HG03520 (cell line): ENCODE measurements around the gene C16orf54.
"Not testable (repeated sequence)": the region's sequence is repeated elsewhere in the genome, so short reads cannot be mapped to it uniquely, and the experiment has no call there.

ENCODE experiments used
- ATAC-seq: cut with Tn5 transposase; IDR thresholded peaks from one replicate; pipeline ENCODE4 v1.9.1; 2021; ENCODE audit warnings: mild to moderate bottlenecking, moderate library complexity; ENCODE audit not compliant: unreplicated experiment

Gene C16orf54

DNA sequence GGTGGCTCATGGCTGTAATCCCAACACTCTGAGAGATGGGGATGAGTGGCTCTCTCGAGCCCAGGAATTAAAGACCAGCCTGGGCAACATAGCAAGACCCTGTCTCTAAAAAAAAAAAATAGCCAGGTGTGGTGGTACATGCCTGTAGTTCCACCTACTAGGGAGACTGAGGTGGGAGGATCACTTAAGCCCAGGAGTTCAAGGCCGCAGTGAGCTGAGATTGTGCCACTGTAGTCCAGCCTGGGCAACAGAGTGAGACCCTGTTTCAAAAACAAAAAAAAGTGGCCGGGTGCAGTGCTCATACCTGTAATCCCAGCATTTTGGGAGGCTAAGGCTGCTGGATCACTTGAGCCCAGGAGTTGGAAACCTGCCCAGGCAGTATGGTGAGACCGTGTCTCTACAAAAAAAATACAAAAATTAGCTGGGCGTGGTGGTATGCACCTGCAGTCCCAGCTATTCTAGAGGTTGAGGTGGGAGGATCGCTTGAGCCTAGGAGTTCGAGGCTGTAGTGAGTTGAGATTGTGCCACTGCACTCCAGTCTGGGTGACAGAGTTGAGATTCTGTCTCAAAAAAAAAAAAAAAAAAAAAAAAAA is 3.0 kb downstream of the C16orf54 start:
- no peak for ATAC-seq

DNA sequence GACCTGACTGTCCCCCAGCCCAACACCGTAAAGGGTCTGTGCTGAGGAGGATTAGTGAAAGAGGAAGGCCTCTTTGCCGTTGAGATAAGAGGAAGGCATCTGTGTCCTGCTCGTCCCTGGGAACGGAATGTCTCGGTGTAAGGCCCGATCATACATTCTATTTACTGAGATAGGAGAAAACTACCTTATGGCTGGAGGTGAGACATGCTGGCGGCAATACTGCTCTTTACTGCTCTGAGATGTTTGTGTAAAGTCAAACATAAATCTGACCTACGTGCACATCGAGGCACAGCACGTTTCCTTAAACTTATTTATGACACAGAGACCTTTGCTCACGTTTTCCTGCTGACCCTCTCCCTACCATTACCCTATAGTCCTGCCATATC is 5.2 kb downstream of the C16orf54 start:
- ATAC-seq, result not testable (repeated sequence)

DNA sequence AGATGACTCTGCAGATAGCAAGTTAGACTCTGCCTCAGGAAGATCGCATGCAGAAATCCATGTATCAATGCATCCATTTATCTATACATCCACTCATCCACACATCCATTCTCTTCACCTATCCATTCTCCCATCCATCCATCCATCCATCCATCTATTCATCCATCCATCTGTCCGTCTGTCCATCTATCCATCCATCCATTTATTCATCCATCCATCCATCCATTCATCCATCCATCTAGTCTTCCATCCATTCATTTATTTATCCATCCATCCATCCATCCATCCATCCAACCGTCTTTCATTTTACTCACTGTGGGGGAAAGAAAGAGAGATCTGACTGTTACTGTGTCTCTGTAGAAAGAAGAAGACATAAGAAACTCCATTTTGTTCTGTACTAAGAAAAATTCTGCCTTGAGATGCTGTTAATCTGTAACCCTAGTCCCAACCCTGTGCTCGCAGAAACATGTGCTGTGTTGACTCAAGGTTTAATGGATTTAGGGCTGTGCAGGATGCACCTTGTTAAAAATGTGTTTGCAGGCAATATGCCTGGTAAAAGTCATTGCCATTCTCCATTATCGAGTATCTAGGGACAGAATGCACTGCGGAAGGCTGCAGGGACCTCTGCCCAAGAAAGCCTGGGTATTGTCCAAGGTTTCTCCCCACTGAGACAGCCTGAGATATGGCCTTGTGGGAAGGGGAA is 5.7 kb downstream of the C16orf54 start:
- not testable (repeated sequence) for ATAC-seq

GRCh38 chr16:29738514-29738913 is 7.3 kb downstream of the C16orf54 start:
- ATAC-seq, result no peak

DNA sequence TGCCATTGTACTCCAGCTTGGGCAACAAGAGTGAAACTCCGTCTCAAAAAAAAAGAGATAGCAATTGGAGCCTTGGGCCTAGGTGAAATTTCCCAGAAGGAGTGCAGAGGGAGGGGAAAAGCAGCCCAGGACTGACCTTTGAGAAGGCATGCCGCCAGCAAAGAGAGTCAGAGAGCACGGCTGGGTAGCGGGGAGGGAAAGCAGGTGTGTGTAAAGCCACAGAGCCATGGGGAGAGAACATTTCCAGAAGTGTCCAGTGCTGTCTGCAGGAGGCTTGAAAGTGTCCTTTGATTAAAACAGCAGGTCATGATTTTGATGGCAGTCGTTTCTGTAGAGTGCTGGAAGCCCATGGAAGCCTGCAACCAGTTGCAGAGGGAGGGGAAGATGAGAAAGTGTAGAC is 8.1 kb downstream of the C16orf54 start:
- ATAC-seq, result no peak

DNA sequence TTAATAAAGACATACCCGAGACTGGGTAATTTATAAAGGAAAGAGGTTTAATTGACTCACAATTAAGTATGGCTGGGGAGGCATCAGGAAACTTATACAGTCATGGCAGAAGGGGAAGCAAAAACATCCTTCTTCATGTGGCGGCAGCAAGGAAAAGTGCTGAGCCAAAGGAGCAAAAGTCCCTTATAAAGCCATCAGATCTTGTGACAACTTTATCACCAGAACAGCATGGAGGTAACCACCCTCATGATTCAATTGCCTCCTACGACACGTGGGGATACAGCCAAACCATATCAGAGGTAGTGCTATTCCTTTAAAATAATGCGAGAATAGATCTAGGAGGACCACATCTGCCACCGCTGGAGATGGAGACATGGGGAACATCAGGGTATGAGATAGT is 9.0 kb downstream of the C16orf54 start:
- ATAC-seq, result no peak

- no peak for ATAC-seq
Measured at GRCh38 chr16:29736112-29736511, 9.7 kb downstream of the C16orf54 start.

DNA sequence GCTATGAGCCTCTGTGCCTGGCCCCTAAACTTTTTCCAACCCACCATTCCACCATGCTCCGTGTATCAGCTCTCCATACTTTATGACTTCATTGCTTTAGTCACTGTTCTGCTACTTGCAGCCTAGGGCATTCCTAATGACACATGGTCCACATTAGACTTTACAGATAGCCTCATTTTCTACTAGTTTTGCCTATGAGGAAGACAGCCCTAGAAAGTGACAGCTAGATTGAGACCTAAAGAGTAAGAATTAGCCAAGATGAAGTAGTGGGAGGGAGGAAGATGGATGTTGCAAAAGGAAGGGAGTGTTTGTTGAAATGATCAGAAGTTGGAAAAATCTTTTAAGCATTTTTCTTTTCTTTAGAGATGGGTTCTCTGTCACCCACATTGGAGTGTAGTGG is 11.0 kb downstream of the C16orf54 start:
- no peak for ATAC-seq

GRCh38 chr16:29731768-29732601 is 13.8 kb downstream of the C16orf54 start:
- peak; percentile 58 for ATAC-seq

DNA sequence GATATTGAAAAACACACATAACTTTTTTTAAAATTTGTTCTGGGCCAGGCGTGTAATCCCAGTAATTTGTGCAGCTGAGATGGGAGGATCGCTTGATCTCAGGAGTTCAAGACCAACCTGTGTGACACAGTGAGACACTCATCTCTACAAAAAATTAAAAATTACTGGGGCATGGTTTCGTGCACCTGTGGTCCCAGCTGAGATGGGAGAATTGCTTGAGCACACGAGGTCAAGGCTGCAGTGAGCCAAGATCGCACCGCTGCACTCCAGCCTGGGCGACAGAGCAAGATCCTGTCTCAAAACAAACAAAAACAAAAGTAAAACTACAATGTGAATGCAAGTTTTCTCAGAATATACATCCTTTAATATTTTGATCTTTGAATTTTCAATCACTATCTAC is 15.1 kb downstream of the C16orf54 start:
- ATAC-seq, result no peak

DNA sequence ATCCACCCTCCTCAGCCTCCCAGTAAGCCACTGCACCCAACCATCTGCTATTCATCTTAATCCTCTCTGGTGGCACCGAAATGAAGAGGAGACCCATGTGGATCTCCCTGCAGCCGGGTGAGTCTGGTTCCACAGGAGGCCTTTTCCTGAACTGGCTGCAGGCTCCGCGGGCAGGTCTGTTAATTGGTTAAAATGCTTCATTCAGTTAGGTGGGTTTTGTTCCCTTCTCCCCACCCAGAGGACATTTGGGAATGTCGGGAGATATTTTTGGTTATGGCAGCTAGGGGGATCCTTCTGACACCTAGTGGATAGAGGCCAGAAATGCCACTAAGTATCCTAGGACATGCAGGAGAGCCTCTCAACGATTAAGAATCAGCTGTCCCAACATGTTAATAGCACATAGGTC is 16.7 kb downstream of the C16orf54 start:
- ATAC-seq, result no peak

DNA sequence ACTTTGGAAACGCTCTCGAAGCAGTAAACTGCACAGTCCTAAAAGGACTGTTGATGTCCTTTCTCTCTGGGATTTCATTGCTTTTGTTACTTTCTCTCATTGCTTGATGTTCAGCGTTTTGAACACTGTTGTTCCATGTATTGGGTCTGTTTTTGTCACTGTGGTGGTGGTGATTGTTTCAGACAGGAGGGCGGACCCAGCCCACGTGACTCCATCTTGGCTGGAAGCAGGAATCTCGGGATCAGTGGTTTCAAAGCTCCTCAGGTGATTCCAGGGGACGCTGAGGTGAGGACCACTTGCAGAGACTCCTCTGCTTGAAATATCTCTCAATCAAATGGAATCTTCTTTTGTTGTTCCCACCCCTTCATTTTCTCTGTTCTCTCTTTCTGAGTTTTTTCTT is 18.3 kb downstream of the C16orf54 start:
- ATAC-seq, result no peak

DNA sequence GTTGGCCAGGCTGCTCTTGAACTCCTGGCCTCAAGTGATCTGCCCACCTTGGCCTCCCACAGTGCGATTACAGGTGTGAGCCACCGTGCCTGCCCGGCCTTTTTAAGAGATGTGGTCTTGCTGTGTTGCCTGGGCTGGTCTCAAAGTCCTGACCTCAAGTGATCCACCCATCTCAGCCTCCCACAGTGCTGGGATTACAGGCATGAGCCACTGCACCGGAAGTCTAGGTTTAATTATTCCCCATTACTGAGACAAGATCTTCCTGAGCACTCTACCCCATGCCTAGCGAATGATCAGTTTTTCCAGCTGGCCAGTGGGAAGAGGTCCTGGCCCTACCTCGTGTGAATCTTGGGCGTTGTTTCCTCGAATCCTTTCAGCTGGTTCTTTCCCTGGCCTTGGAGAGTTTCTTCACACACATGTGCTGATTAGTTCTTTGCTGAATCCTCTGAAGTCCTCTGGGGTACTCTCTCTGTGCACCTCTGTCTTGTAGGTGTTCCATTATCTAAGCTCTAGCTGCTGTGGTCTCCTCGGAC is 18.9 kb downstream of the C16orf54 start:
- ATAC-seq, result no peak

DNA sequence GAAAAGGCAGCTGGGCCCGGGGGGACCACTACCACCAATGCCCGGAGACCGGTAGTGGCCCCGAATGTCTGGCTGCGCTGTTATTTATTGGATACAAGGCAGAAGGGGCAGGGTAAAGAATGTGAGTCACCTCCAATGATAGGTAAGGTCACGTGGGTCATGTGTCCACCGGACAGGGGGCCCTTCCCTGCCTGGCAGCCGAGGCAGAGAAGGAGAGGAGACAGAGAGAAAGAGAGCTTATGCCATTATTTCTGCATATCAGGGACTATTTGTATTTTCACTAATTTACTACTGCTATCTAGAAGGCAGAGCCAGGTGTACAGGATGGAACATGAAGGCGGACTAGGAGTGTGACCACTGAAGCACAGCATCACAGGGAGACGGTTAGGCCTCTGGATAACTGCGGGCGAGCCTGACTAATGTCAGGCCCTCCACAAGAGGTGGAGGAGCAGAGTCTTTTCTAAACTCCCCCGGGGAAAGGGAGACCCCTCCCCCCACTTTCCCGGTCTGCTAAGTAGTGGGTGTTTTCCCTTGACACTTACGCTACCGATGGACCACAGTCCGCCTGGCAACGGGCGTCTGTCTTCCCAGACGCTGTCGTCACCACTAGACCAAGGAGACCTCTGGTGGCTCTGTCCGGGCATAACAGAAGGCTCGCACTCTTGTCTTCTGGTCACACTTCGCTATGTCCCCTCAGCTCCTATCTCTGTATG is 24.5 kb downstream of the C16orf54 start:
- not testable (repeated sequence) for ATAC-seq

DNA sequence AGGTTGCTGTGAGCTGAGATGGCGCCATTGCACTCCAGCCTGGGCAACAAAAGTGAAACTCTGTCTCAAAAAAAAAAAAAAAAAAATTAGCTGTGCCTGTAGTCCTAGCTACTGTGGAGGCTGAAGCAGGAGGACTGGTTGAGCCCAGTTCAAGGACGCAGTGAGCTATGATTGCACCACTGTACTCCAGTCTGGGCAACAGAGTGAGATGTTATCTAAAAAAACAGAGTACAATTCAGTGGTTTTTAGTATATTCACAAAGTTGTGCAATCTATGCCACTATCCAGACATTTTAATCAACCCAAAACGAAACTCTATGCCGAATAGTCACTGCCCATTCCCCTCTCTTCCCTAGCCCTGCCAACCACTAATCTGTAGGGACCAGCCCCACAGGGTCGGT is 25.1 kb downstream of the C16orf54 start:
- ATAC-seq, result no peak

DNA sequence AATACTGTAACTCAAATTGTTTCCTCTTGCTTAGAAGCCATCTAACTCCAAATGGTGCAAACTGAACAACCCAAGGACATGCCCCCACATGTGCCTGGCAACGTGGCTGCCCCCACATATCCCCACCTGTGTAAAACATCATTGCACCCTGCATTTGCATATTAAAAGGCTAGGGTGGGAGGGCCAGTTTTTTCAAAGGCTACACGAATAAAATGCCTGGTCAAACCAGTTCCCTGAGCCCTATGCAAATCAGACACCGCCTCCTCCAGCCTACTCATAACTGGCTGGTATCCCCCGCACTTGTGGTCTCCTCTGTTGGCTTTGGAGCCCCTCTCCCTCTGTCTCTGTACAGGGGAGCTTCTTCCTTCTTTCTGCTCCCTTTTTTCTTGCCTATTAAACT is 26.7 kb downstream of the C16orf54 start:
- ATAC-seq, result no peak

DNA sequence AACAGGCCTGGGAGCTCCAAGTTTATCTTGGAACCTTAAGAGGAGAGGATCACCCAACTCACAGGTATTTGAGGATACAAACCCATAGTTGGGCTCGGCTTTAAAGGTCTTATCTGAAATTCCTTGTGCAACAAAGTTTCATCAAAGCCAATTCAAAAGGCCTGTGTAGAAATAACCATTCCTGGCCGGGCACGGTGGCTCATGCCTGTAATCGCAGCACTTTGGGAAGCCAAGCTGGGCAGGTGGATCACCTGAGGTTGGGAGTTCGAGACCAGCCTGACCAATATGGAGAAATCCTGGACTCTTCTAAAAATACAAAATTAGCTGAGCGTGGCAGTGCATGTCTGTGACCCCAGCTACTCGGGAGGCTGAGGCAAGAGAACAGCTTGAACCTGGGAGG is 28.7 kb downstream of the C16orf54 start:
- ATAC-seq, result no peak

DNA sequence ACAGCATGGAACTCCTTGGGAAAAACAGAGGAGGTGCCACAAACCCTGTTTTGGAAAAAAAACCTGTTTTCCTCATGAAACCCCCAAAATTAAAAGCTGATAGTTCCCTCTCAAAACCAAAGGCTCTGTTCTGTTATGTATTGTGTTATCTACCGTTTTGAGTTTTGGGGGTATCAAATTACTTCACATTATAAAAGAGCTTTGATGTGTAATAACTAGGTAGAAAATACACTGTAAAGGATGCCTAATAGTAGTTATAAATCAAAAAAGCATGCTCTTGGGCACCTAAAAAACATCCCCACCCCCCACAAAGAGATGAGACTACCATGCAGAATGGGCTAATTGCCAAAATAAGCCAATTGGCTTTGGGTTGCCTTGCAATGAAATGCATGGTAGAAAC is 30.8 kb downstream of the C16orf54 start:
- ATAC-seq, result no peak

GRCh38 chr16:29714396-29714795 is 31.4 kb downstream of the C16orf54 start:
- ATAC-seq, result no peak

DNA sequence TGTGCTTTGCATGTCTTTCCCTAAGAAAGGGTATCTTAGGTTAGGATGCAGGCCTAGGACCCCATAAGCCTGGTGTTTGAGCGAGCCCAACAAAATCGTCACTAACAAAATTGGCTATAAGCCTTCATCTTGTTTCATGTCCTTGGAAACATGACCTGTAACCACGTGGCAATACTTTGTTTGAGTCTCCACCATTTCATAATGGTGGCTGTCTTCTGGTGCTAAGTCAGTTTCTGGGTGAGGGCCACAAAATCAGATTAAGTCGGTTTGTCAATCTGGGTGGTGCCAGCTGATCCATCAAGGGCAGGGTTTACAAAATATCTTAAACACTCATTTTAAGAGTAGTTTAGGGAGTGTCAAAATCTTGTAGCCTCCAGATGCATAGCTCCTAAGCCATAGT is 33.0 kb downstream of the C16orf54 start:
- no peak for ATAC-seq
